AML-193 (cell line): ENCODE measurements around the gene LRCOL1.
A peak's percentile ranks its signal among the peaks of the same experiment; 100 is the strongest.

ENCODE experiments used
- DNase-seq, 2 experiments: peaks; one replicate each; lab custom pipeline; 2025; lab: John Stamatoyannopoulos, UW

LRCOL1 gene

GRCh38 chr12:132610051-132610759 lies at the start of gene LRCOL1:
TSS of gene LRCOL1 (minus strand) at chr12:132610582. CDS start at chr12:132606251, 4,331 bp downstream.
- no peak for DNase-seq

DNA sequence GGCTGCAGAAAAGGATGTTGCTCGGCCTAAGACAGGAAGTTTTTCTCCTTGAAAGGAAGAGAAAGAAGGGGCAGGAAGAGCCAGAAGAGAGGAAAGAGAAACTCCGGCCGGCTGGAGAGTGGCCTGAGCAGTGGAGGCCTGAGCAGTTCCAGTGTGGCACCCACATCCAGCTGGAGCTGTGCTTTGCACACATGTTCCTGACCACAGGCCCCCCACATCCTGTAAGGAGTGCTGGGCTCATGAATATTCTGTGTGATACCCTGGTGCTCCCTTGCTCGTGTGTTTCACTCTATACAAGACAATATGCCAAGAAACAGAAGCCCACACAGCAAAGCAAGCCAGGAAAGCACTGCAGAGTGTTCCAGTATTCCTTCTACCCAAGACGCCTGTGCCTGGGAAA lies 49.7 kb upstream of the LRCOL1 start:
- DNase-seq = no peak

DNA sequence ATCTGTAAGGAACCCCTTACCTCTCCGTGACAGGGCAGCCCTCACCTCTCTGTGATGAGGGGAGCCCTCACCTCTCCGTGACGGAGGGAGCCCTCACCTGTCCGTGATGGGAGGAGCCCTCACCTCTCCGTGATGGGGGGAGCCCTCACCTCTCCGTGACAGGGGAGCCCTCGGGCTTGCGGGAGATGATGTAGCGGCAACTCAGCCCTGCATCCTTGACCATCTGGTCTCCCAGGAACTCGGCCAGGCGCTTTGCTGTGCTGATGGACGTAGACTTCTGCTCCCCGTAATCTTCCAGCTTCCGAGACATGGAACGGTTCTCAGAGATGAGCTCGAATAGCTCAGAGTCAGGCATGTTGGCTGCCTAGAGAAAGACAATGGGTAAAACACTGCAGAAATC lies 48.8 kb upstream of the LRCOL1 start:
- no peak for DNase-seq

DNA sequence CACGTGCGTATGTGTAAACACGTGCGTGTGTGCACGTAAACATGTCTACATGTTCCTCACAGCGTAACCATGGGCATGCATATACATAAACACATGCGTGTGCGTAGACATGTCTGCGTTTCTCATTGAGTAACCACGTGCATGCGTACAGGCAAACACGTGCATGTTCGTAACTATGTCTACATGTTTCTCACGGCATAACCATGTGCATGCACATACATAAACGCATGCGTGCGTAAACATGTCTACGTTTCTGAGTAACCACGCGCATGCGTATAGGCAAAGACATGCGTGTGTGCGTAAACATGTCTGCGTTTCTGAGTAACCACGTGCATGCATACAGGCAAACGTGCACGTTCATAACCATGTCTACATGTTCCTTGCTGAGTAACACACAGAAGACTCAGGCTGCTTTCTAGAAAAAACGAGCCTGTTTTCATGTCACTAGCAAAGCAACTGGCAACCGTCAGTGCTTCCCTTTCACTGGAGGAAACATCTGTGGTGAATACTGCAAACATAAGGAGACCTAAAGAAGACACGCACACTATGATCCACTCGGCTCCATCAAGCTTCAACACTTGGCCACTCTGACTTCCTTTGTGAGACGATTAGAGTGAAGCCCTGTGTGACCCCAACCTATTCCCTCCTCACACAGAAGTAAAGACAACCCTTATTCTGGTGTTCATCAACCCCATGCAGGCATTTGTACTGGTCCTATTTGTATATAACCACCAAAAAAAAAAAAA lies 47.9 kb upstream of the LRCOL1 start:
- no peak for DNase-seq

DNA sequence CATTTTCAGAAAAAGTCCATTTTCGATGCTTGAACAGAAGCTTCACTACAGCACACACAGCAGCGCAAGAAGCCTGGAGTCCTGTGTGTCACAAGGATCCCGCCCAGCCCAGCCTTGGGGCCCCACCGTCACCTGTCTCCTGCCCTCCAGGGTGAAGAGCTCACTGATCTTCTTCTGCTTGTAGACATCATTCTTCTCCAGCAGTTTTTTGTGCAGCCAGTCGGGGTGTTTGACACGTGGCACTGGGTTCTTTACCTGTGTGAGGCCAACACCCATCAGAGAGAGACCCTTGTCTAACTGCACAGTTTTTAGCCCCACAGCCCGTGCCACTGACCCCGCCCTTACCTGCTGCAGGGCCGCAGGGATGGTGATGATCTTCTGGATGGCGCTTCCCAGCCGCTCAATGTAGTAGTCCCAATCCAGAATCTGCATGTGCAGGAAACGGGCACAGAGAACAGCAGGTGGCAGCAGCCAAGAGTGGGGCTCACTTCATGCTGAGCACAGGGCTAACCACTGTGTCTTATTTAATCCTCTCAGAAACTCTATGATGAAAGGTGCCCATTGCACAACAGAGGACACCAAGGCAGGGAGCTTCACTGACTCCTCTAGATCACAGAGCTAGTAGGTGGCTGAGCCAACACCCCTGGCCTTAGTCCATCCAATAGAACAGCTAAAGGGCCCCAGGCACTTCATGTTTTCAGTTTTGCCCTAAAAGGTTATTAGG lies 46.8 kb upstream of the LRCOL1 start:
- DNase-seq = peak; percentile 36 to 47

DNA sequence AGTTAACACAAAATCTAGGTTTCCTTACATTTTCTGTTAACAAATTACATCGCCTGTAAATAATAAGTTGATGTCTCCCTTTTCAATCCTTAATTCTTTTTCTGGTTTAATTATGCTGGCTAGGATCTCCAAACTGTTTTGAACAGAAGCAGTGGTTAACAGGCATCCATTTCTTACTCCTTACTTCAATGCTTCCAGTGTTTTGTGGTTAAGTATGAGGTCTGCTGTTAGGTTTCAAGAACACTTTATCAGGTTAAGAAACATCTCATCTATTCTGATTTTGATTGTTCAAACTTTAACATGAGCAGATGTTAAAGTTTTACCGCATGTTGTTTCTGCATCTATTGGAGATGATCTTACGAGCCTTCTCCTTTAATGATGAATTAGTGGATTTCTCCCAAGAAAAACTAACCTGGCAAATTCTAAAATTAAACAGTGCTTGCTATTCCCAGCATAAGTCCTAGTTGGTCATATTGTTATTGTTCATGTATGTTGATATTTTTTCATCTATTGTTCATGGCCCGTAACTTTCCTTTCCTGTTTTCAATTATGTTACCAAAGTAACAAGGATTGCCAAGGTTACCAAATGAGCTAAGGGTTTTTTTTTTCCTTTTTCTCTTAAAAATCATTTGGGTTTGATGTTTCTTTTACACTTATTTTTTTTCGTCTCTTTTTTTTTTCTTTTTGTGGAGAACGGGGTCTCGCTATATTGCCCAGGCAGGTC lies 43.3 kb upstream of the LRCOL1 start:
- DNase-seq = no peak

GRCh38 chr12:132651444-132652100 lies 41.2 kb upstream of the LRCOL1 start:
- peak; percentile 99 to 100 for DNase-seq

DNA sequence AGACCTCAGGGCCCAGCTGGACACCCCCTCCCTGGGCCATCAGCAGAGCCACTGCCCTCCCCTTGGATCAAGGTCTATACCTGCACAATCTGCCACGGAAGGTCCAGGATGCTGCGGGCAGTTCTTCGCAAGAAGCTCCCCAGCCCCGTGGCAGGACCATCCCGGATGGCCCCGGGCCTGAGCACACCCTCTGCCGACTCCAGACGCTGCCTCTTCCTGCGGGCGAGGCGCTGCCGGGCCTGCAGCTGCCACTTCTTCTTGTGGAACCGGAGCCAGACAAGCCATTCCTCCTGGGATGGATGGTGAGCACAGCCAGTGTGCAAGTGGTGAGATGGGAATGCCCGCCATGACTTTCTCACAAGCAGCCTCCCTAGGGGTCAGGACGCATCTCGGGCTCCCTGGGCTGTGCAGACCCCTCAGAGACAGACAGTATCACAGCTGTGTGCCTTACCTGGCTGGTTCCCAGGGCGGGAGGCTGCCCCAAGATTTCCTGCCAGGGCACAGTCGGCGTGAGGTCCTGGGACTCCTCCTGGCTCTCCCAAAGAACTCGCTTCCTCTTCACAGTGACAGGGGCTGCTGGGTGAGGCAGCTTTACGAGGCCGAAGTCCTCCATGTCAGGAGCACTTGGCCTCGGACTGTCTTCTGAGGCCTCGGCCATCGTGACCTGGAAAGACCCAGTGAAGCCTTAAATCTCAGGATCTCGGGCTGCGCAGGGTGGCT lies 39.0 kb upstream of the LRCOL1 start:
- no peak for DNase-seq

DNA sequence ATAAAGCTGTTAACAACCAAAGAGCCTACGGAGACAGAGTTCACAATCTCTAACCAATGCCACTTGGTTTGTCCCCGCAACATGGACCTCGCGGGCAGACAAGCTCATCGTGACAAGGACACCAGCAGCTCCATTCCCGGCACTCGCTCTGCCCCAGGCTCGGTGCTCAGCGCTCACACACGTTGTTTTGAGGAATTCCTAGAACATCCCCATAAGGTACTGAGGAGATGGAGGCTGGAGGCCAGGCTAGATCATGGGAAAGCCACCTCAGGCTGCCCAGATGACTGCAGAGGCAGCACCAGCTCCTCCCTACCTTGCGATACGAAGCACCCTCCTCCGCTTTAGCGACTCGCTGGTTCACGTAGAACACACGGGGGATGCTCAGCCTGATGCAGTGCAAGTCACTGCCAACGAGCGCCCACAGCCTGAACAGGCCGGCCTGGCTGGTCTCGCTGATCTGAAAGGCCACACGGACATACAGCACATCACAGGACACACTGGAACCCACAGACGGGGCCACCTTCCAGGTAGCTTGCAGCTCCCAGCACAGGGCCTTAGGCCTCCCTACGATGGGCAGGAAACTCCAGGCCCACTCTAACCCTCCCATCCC lies 38.3 kb upstream of the LRCOL1 start:
- DNase-seq = no peak

DNA sequence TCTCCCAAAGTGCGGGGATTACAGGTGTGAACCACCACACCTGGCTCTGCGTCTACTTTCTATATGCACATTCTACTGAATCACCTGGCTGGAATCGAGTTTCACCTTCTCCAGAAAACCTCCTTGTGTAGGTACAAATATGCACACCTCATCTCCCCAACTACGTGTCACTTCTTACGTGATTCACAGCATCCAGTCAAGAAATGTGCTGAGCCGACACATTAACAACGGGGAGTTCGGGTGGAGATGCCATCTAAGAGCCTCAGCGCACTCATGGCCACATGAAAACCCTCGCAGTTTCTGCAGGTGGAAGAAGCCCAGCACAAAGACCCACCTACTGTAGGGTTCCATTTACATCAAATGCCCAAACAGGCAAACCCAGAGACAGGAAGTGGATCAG lies 37.5 kb upstream of the LRCOL1 start:
- no peak for DNase-seq

DNA sequence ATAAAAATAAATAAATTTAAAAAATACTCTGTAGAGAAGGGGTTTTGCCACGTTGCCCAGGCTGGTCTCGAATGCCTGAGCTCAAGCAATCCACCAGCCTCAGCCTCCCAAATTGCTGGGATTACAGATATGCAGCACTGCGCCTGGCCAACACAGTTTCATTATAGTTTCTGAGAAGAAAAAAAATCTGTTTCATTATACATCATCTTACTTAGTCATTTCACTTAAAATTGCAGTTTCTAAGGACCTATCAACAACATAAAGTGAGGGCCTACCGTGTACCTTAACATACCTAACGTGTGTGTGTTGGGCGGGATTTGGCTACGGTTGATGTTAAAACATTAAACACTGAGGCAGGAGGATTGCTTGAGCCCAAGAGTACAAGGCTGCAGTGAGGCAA lies 36.5 kb upstream of the LRCOL1 start:
- no peak for DNase-seq

- DNase-seq = no peak
Observed at GRCh38 chr12:132642846-132643835, 32.8 kb upstream of the LRCOL1 start.

DNA sequence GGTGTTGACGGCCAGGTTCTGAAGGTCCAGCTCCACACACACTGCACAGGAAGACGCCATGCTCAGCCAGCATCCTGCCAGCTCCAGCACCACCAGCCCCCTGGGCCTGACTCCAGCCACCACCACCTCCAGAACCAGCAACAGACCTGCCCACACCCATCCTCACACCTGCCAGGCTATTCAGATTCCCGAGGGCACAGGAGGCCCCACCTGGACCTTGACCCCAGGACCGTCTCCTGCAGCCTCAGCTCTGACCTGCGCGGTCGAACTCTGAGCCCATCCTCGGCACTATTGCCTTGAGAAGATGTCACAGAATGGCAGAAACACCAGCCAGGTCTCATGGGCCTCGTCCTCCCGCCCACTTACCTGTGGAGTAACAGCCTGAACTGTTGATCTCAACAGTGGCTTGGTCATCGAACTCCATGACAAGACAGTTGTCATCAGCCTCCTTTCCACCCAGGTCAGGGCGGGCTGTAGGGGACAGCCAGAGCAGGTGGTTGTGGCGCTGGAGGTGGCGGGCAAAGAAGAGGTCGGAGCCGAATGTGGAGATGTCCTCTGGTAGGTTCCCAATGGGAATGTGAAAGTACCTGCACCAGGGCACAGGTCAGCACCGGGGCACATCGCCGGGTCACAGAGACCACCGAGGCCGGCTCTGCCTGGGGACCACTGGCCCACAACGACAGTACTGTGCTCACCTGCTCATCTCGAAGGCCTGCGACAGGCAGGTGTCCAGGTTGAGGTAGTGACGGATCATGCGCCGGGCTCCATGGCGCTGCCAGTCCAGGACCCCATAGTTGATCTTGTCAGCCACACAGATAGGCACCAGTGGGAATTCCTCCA lies 31.6 kb upstream of the LRCOL1 start:
- DNase-seq = no peak

- no peak for DNase-seq
Observed at GRCh38 chr12:132640936-132641335, 30.6 kb upstream of the LRCOL1 start.

- DNase-seq = no peak
Observed at GRCh38 chr12:132639956-132640520, 29.7 kb upstream of the LRCOL1 start.

DNA sequence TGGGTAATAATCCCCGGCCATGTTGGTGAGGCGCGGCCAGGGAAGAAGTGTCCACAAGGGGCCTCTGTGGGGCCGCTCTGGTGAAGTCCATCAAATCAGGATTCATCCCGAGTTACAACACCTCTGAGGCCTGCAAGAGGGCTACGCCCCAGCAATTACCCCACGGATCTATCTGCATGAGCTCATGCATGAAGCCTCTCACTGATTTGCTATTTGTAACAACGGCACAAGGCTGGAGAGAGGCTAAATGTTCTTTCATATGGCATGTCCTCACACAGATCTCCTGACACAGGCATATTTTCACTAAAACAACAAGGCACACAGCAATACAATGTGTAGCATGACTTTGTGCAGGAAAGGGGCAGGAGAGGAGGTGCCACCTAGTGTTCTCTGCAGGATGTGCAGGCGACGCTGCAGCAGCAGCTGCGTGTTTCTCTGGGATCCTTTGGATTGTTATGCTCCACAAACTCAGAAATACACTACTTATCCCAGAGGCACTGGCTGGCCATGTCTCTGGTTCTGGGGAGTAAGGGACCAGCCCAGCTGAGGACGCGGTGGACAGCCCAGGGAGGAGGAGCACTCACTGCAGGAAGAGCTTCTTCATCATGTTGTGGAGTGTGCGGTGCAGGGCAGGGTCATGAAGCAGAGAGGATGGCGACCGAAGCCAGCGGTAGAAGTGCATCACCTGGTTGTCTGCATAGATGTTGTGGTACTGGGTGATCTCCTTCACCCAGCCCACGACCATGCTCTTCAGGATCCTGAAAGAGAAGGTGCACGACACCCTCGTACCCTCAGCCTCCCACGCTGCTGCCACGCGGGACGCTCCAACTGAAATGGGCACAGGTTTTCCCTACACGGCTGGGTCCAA lies 28.4 kb upstream of the LRCOL1 start:
- peak; percentile 6 to 15 for DNase-seq

DNA sequence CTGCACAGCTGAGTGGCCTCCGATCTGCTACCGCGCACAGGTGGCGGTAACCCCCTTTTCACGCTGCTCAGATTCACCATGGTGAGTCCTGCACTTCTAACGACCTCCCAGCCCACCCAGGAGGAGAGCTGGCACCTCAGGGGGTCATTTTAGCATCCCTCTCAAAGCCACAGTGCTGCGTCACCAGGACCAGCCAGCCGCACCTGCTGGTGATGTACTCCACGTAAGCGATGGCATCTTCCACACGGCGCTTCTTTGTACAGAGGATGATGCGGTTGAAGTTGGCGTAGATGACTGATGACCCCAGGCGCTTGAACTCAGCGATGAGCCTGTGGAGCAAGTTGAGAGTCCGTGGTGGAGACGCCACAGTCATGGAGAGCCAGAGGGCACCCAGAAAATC lies 27.4 kb upstream of the LRCOL1 start:
- DNase-seq = no peak
